DND-41 (cell line): Measurements from ENCODE around the gene LHPP.

Experiments
- ATAC-seq: fragments of 200-7000 bp; cut with Tn5 transposase; 3 replicates; pipeline ENCODE4 v1.9.1; 2021; ENCODE audit warnings: low read depth; ENCODE audit not compliant: insufficient read depth
- DNase-seq: peaks from one replicate; pipeline ENCODE4 v3.0.0-alpha.2; 2020
- H2AFZ ChIP-seq: 2 replicates; pipeline ENCODE4 v1.6.0; 2012; ENCODE audit warnings: low read depth, low read length
- H3K27ac ChIP-seq: 2 replicates; pipeline ENCODE4 v1.5.1; 2012; ENCODE audit warnings: low read length, inconsistent platforms
- H3K27me3 ChIP-seq: fragments of 200-600 bp; sonication (generic); 2 replicates; pipeline ENCODE4 v1.6.0; 2012; ENCODE audit warnings: low read length, mild to moderate bottlenecking, inconsistent platforms; ENCODE audit not compliant: insufficient read depth, poor library complexity
- H3K36me3 ChIP-seq: 2 replicates; pipeline ENCODE4 v1.5.1; 2012; ENCODE audit warnings: low read length, inconsistent platforms; ENCODE audit not compliant: insufficient read depth
- H3K4me1 ChIP-seq: 2 replicates; pipeline ENCODE4 v1.5.1; 2012; ENCODE audit warnings: mild to moderate bottlenecking, low read length; ENCODE audit not compliant: insufficient read depth
- H3K4me2 ChIP-seq: 2 replicates; pipeline ENCODE4 v1.6.0; 2012; ENCODE audit warnings: mild to moderate bottlenecking, moderate library complexity, low read length, inconsistent platforms; ENCODE audit not compliant: insufficient read depth
- H3K4me3 ChIP-seq, 2 experiments: fragments of 200-600 bp in 1 of 2; shearing (Covaris generic) in 1 of 2; 2 replicates each; pipeline ENCODE4 v1.5.1; 2012 to 2016; ENCODE audit warnings: inconsistent platforms in 2 of 2, low read length in 2 of 2, mild to moderate bottlenecking in 2 of 2, low read depth in 1 of 2, moderate library complexity in 1 of 2
- H3K79me2 ChIP-seq: 2 replicates; pipeline ENCODE4 v1.6.0; 2012; ENCODE audit warnings: low read length, inconsistent platforms; ENCODE audit not compliant: insufficient read depth
- H3K9ac ChIP-seq: 2 replicates; pipeline ENCODE4 v1.6.0; 2012; ENCODE audit warnings: low read depth, mild to moderate bottlenecking, inconsistent platforms, low read length, moderate library complexity
- H3K9me3 ChIP-seq: 2 replicates; pipeline ENCODE4 v1.5.1; 2012; ENCODE audit warnings: low read length, moderate library complexity, mild to moderate bottlenecking, inconsistent platforms; ENCODE audit not compliant: insufficient read depth, severe bottlenecking
- H4K20me1 ChIP-seq: 2 replicates; pipeline ENCODE4 v1.6.0; 2012; ENCODE audit warnings: low read length; ENCODE audit not compliant: insufficient read depth
- EZH2 ChIP-seq: IDR thresholded peaks from 3 replicates; pipeline ENCODE4 v1.6.1; 2012; ENCODE audit warnings: borderline replicate concordance, low read depth, mild to moderate bottlenecking, moderate library complexity, low read length, inconsistent platforms; ENCODE audit not compliant: severe bottlenecking
- TF ChIP-seq, protein P1 (sequence below): IDR thresholded peaks from 2 replicates; pipeline ENCODE4 v1.5.1; 2012; ENCODE audit warnings: borderline replicate concordance, low read length, moderate library complexity, mild to moderate bottlenecking; ENCODE audit not compliant: poor library complexity, severe bottlenecking; ENCODE audit errors: extremely low read depth

The LHPP gene

DNA sequence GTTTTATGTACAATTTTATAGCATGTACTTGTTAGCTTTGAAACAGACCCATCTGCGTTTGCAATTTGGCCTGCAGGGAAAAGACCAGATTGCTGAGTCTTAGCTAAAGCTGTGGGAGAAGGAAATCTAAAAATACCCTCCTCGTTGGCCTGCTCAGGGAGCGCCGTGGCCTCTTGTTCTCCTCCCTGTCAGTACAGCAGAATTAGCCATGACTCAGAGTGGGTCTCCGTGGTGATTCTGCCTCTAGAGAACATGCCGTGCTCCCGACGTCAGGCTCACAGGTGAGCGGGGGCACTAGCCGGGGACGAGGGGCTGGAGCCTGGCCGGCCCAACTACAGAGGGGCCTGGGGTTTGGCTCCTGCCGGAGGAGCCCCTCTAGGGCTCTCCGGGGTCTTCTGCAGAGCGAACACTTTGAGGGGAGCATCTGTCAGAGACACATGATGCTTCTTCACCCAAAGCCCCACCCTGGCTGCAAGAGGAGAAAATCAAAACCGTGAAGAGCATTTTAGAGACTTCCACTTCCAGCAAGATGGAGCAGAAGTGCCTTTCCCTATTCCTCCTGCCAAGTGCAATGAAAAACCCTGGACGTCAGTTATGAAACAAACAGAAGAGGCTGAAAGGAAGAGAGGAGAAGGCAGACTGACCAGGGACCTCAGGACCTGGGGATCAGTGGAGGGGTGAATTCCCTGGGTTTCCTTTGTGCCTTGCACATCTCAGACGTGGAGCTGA is 98.9 kb downstream of the LHPP start:
- Histone ChIP-seq H3K9ac (no peak overlapping the region), H3K27ac (no peak overlapping the region)

DNA sequence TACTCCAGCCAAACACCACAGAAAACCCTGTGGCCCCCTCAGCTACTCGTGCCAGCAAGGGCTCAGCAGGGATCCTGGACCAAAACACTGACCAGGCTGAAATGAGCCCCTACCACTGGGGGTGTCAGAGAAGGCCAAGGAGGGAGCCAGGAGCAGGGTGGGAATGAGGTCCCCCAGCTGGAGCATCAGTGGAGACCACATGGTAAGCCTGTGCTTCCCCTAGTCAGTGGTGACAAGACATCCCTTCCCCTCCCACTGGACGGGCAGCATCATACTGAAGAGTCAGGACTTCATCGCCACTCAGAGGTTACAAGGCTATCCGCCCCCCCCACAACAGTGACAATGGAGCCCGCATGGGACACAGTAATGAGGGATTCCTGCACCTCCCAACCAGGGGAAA is 99.6 kb downstream of the LHPP start:
- H3K4me2 ChIP-seq = no peak overlapping the region
- H3K27ac ChIP-seq = no peak overlapping the region
- TF ChIP-seq EZH2 = no peak
- TF ChIP-seq, protein P1, sequence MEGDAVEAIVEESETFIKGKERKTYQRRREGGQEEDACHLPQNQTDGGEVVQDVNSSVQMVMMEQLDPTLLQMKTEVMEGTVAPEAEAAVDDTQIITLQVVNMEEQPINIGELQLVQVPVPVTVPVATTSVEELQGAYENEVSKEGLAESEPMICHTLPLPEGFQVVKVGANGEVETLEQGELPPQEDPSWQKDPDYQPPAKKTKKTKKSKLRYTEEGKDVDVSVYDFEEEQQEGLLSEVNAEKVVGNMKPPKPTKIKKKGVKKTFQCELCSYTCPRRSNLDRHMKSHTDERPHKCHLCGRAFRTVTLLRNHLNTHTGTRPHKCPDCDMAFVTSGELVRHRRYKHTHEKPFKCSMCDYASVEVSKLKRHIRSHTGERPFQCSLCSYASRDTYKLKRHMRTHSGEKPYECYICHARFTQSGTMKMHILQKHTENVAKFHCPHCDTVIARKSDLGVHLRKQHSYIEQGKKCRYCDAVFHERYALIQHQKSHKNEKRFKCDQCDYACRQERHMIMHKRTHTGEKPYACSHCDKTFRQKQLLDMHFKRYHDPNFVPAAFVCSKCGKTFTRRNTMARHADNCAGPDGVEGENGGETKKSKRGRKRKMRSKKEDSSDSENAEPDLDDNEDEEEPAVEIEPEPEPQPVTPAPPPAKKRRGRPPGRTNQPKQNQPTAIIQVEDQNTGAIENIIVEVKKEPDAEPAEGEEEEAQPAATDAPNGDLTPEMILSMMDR = no peak
- no peaks in the 10 kb centered on the region for H3K4me1 ChIP-seq
- H2AFZ ChIP-seq = no peak overlapping the region
- H3K9ac ChIP-seq = no peak overlapping the region
- H4K20me1 ChIP-seq = no peaks in the 10 kb centered on the region
- no peaks in the 10 kb centered on the region for H3K79me2 ChIP-seq
- H3K27me3 ChIP-seq = no peaks in the 10 kb centered on the region
- no peak for ATAC-seq
- H3K9me3 ChIP-seq = no peaks in the 10 kb centered on the region
- no peaks in the 10 kb centered on the region for H3K36me3 ChIP-seq
- no peak for DNase-seq
- no peak overlapping the region for H3K4me3 ChIP-seq

More for the DNA sequence above, 98.9 kb downstream of the LHPP start:
- Histone ChIP-seq H2AFZ (no peak overlapping the region), H3K4me3 (no peak overlapping the region), H4K20me1 (no peaks in the 10 kb centered on the region), H3K4me2 (no peak overlapping the region), H3K4me1 (no peaks in the 10 kb centered on the region), H3K27me3 (no peaks in the 10 kb centered on the region), H3K36me3 (no peaks in the 10 kb centered on the region), H3K79me2 (no peaks in the 10 kb centered on the region), H3K9me3 (no peaks in the 10 kb centered on the region)
- TF ChIP-seq, protein P1 = no peak
- TF ChIP-seq EZH2 = no peak
- no peak for DNase-seq
- no peak for ATAC-seq

DNA sequence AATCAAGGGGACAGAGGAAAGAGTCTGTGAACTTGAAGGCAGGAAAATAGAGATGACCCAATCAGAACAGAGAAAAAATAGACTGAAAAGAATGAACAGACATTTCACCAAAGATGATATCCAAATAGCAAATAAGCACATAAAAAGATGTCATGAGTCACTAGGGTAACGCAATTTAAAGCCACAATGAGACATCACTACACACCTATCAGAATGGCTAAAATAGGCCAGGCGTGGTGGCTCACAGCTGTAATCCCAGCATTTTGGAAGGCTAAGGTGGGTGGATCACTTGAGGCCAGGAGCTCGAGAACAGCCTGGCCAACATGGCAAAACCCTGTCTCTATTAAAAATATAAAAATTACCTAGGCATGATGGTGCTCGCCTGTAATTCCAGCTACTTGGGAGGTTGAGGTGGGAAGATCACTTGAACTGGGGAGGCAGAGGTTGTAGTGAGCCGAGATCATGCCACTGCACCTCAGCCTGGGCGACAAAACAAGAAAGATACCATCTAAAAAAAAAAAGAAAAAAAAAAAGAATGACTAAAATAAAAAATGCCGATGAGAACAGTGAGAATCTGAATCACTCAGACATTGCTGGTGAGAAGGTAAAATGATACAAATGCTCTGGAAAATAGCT is 100.9 kb downstream of the LHPP start:
- no peaks in the 10 kb centered on the region for H4K20me1 ChIP-seq
- no peak for TF ChIP-seq EZH2
- TF ChIP-seq, protein P1 = no peak
- no peak overlapping the region for H3K4me2 ChIP-seq
- no peak overlapping the region for H2AFZ ChIP-seq
- H3K36me3 ChIP-seq = no peaks in the 10 kb centered on the region
- no peak overlapping the region for H3K9ac ChIP-seq
- H3K79me2 ChIP-seq = no peaks in the 10 kb centered on the region
- H3K4me1 ChIP-seq = no peaks in the 10 kb centered on the region
- no peak overlapping the region for H3K4me3 ChIP-seq
- no peak overlapping the region for H3K27ac ChIP-seq
- no peaks in the 10 kb centered on the region for H3K27me3 ChIP-seq
- no peaks in the 10 kb centered on the region for H3K9me3 ChIP-seq
- no peak for ATAC-seq
- no peak for DNase-seq
